Measurements from ENCODE around the gene CLDN18. TPM values are rescaled to one million over a fixed set of nuclear protein-coding genes. Genes with fewer than 3 reads are reported as not detected.

CLDN18 gene
- total RNA-seq, 1 donor from 2014 or later, result 19.5 TPM

- no peak for DNase-seq (ENCODE audit: low spot score, unreplicated experiment)
- no peak for TF ChIP-seq CTCF (IDR thresholded peaks at IDR 0.05; ENCODE audit: unreplicated experiment)
- Mint-ChIP-seq H3K9me3 (ENCODE audit: low read depth) (no peaks in the 10 kb centered on the region), H3K4me3 (ENCODE audit: low read depth) (no peak overlapping the region), H3K36me3 (ENCODE audit: insufficient read depth) (peaks cover 47% of the 10 kb centered on the region), H3K27me3 (no peaks in the 10 kb centered on the region), H3K4me1 (ENCODE audit: low read depth) (peaks cover 10% of the 10 kb centered on the region), H3K27ac (no peak overlapping the region)
Measured at GRCh38 chr3:138072796-138073195, 62.8 kb downstream of the CLDN18 start.

GRCh38 chr3:138078096-138078495 lies 68.1 kb downstream of the CLDN18 start:
- H3K27ac Mint-ChIP-seq, result no peak overlapping the region
- H3K4me1 Mint-ChIP-seq (ENCODE audit: low read depth), result peaks cover 23% of the 10 kb centered on the region
- peaks cover 52% of the 10 kb centered on the region for H3K36me3 Mint-ChIP-seq (ENCODE audit: insufficient read depth)
- TF ChIP-seq CTCF (IDR thresholded peaks at IDR 0.05; ENCODE audit: unreplicated experiment), result no peak
- no peak overlapping the region for H3K4me3 Mint-ChIP-seq (ENCODE audit: low read depth)
- H3K9me3 Mint-ChIP-seq (ENCODE audit: low read depth), result no peaks in the 10 kb centered on the region
- H3K27me3 Mint-ChIP-seq, result no peaks in the 10 kb centered on the region
- DNase-seq (ENCODE audit: low spot score, unreplicated experiment), result no peak

- H3K9me3 Mint-ChIP-seq (ENCODE audit: low read depth), result no peaks in the 10 kb centered on the region
- H3K4me1 Mint-ChIP-seq (ENCODE audit: low read depth), result peaks cover 26% of the 10 kb centered on the region
- TF ChIP-seq CTCF (IDR thresholded peaks at IDR 0.05; ENCODE audit: unreplicated experiment), result no peak
- H3K36me3 Mint-ChIP-seq (ENCODE audit: insufficient read depth), result peaks cover 52% of the 10 kb centered on the region
- no peaks in the 10 kb centered on the region for H3K27me3 Mint-ChIP-seq
- H3K4me3 Mint-ChIP-seq (ENCODE audit: low read depth), result no peak overlapping the region
- no peak for DNase-seq (ENCODE audit: low spot score, unreplicated experiment)
- H3K27ac Mint-ChIP-seq, result no peak overlapping the region
Measured at GRCh38 chr3:138078901-138079344, 69.0 kb downstream of the CLDN18 start.

GRCh38 chr3:138079901-138080300 lies 69.9 kb downstream of the CLDN18 start:
- DNase-seq (ENCODE audit: low spot score, unreplicated experiment), result no peak
- H3K27me3 Mint-ChIP-seq, result no peaks in the 10 kb centered on the region
- no peaks in the 10 kb centered on the region for H3K9me3 Mint-ChIP-seq (ENCODE audit: low read depth)
- H3K36me3 Mint-ChIP-seq (ENCODE audit: insufficient read depth), result peaks cover 54% of the 10 kb centered on the region
- H3K4me3 Mint-ChIP-seq (ENCODE audit: low read depth), result no peak overlapping the region
- H3K27ac Mint-ChIP-seq, result peak overlapping the region; percentile 29
- H3K4me1 Mint-ChIP-seq (ENCODE audit: low read depth), result peaks cover 26% of the 10 kb centered on the region
- no peak for TF ChIP-seq CTCF (IDR thresholded peaks at IDR 0.05; ENCODE audit: unreplicated experiment)

- Mint-ChIP-seq H3K4me3 (ENCODE audit: low read depth) (no peak overlapping the region), H3K4me1 (ENCODE audit: low read depth) (peaks cover 18% of the 10 kb centered on the region), H3K36me3 (ENCODE audit: insufficient read depth) (peaks cover 45% of the 10 kb centered on the region), H3K27me3 (no peaks in the 10 kb centered on the region), H3K9me3 (ENCODE audit: low read depth) (no peaks in the 10 kb centered on the region), H3K27ac (peak overlapping the region; percentile 92)
- DNase-seq (ENCODE audit: low spot score, unreplicated experiment), result no peak
- TF ChIP-seq CTCF (IDR thresholded peaks at IDR 0.05; ENCODE audit: unreplicated experiment), result no peak
Measured at GRCh38 chr3:138081371-138082084, 71.6 kb downstream of the CLDN18 start.
